Middle frontal gyrus (tissue), 1 donor: Measurements from ENCODE around the gene CTBP2.

ENCODE experiments used
- DNase-seq: peaks from one replicate; pipeline ENCODE4 v3.0.0-alpha.2; 2015; ENCODE audit warnings: low spot score; ENCODE audit errors: extremely low spot score

The CTBP2 gene

DNA sequence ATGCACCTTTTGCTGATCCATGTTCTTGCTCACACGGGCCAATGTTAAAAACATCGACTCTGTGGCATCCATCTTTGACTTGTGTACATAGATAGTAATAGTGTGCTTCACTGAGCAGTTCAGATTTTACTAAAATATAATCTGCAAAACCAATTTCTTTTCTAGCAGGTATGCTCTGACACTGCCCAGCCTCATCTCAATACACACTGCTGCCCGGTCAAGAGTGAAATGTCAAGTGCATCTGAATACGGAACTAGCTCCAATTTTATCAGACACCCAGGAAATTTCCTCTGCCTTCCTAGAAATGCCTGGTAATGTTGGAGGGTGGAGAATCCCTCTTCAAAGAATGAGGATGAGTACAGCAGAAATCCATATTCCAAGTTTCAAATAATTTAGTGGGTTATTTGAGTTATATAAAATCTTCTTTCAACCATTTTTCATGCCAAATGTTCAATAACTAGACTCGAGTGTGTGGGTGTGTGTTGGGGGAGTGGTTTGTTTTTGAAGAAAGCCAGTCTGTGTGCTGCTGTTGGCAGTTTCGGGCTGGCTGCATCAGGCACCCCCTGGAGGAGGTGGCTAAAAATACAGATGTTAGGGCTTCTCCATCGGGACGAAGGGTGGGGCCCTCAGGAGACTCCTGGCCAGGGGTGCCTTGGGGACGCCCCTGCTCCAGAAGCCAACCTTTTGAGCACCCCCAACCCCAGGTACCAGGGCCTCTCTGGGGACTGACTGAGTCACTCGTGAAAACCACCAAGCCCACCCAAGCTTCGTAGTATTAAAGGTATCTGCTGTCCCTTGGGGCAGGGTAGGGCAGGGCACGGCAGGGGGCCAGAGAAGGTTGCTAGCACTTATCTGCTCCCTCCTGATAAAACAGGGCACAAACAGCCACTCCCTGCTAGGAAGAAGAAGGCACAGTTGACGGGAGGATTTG lies 15.4 kb downstream of the CTBP2 start:
- DNase-seq, result no peak

DNA sequence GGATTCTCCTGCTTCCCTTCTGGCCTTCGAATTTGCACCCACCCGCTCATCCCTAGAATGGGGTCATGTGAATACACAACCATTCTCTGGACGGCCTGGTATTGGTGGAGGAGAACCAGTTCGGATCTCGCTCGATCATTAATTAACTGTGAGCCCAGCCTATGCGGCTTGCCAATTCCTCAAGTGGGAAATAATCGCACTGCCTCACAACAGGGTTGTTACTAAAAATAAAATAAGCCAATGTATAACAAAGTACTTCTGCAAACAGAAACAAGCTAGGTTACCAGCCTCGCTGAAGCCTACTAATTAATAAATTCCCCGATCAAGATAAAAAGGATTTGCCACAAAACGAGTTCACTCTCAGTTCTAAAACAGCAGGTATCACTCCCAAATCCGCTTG lies 16.2 kb downstream of the CTBP2 start:
- DNase-seq, result no peak

DNA sequence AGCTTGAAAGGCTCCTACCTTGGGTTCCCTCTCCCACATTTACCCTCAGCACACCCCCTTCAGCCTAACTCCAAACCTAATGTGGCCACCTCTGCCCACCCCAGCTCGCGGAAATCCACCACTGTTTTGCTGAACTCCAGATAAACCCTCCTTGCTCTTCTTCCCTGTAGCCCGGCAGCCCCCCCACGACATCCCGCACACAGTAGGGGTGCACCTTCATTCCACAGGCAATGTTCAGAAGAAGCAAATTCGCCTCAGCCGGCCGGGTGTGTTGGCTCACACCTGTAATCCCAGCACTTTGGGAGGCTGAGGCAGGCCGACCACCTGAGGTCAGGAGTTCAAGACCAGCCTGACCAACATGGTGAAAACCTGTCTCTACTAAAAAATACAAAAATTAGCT lies 17.4 kb downstream of the CTBP2 start:
- DNase-seq, result no peak

DNA sequence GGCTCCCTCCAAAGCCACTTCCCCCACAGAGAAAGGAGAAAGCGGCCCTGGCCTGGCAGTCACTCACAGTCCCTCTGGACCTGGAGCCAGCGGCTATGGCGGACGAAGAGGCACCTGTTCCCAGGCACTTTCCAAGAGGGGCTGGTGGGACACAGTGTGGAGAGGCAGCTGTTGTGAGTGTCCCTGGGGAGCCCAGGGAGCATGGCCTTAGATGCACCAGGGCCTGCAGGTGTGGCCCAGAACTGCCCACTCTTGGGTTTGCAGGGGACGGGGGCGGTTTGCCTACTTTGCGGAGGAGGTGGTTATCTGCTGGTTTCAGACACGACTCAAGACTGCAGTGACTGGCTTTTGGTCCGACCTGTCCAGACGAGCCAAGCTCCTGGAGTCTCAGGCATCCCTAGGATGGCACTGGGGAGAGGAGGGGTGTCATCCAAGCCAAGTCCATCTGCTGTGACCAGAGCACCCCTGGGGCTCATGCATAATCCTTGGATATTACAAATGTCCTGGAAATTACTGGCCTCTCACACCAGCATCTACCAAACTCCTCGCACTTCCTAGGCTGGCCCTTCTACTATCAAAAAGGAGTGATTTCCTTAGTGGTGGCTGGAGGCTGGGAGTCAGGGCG lies 18.4 kb downstream of the CTBP2 start:
- no peak for DNase-seq

DNA sequence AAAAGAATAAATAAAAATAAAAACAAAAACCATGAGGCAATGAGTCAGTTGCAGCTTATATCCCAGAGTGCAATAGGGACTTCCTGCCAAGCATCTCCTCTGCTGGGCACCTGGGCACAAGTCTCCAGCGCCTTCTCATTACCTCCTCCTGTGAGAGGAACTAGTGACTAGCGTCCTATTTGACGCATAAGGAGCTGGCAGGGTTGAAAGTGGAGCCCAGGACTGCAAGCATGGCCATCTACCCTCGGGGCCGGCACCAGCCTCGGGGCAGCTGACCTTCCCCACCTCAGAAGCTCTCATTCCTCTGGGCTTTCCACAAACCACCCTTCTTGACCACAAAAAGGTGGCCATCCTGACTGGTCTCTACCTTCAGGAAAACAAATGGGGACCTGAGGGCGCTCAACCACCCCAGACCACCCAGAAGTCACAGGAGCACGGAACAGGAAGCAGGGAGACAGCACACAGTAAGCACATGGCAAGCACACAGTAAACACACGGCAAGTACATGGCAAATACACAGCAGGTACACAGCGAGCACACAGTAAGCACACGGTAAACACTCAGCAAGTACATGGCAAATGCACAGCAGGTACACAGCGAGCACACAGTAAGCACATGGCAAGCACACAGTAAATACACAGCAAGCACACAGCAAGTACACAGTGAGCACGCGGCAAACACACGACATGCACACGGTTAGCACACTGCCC lies 19.1 kb downstream of the CTBP2 start:
- DNase-seq, result no peak

DNA sequence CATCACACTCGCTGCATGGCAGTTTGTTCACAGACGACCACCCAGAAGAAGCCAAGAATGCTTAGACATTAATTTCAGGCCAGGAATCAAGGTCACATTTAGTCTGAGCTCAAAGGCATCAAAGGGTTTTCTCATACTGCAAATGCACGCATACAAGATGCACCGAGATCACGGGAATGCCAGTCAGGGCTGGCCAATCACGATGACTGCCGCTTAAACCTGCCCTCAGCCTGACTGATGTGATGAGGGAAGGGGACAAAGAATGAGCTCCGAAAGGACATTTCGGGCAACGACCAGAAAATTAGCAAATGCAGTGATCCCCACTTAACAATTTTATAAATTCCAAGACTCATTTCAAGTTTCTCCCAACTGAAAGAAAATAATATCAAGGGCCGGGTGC lies 20.2 kb downstream of the CTBP2 start:
- no peak for DNase-seq

DNA sequence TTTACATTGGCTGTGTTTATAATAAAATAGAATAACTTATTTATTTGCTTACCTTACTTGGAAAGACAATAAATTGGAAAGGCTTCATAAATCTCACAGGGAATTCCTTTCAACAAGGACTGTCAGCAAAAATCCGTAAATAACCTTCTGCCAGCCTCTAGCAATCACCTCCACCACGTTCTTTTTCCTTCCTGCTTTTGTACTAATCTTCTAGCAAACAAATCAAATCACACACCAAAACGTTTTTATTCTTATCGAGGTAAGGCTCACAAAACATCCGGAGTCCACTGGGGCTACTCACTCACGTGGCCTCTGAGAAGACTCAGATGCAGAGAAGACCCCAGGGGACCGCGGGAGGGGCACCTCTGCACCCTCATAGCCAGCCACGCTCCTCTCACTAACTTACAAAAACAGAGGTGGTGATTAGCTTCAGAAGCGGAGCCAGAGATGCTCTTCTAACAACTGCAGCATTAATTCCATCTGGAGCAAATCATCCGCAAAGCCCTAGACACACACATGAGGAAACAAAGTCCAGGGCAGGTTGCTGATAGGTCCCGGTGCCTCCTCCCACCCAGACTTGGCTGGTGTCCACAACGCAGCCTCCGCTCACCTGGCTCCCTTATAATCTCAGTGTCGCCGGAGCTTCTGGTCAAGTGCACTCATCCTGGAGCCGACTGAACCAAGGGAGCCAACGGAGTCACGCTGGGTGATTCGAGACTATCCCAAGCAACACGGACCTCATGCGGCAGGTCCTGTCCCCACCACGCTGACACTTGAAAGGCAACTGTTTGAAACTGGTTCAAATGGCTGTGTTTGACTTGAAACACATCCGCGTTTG lies 22.5 kb downstream of the CTBP2 start:
- no peak for DNase-seq

DNA sequence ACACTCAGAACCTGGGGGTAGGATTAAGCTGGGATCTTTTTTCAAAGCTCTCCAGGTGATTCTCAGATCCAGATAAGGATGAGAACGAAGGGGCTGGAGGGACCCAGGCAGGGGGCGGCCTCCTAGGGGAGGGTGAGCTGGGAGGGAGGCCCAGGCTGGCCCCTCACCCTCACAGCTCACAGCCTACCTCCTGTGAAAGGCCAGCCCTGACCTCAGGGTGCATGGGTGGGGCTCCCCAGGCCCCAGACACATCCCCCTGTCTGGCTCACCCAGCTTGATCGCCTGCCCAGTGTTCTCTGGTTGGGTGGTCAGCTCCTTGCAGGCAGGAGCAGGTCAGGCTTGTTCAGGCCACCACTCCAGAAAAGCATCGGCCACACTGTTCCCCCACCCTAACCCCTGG lies 24.3 kb downstream of the CTBP2 start:
- DNase-seq, result no peak

DNA sequence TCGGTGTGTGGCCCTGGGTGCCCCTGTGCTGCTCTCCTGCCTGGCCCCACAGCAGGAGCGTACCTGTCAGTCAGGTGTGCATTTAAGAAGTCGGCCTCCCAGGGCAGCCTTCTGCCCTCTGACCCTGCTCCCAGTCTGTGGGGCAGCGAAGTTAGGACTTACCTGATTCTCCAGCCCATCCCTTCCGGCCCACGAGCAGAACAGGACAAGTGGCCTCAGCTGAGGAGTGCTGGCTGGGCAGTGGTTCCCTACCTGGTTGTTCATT lies 24.7 kb downstream of the CTBP2 start:
- no peak for DNase-seq

DNA sequence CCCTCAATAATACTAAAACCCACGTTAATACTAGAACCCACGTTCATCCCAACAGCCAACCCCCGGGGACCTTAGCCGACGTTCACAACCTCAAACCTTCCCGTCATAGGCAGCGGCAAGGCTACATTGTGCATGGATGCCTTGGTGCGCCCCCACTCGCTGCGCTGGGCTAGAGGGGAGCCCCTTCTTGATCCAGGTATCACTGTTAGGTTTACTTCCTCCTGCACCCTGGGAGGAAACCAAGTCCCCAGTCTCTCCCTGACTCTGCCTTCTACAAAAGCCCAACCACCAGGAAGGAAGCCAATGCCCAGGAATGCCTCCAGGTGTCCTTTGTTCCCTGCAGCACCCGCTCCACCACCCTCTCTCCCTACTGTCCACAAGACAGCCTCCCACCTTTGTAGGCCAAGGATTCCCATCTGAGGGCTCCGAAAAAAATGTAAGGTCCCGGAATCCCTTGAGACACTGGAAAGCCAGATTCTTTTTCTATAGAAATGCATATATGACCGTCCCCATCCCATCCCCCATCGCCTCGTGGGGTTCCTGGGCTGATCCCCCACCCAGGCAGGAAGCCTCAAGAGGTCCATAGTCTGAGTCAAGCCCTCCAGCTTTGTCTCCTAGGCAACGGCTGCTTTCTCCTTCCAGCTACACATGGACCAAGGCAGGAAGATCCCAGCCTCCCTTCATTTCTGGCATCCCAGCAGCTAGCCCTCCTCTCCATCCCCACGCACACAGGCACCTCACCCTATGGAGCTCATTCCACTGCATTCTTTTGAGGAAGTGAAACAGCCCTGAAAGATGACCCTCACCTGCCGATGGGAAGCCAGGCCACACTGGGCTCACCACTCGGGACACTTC lies 25.2 kb downstream of the CTBP2 start:
- no peak for DNase-seq

DNA sequence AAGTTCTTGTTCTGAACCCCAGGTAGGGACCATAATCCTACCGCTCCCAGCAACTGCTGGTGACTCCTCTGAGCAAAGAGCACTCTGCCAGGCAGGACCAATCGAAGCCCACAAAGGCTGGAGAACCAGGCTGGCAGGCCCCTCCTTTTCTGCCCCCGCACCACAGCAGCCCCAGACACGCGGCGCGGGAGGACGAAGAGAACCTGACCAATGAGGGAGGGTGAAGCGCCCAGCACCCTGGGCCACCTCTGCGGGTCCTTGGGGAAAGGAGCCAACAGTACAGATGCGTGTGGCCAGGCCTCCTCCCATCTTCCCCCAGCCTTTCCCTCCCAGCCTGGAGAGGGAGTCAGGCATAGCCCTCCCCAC lies 25.9 kb downstream of the CTBP2 start:
- no peak for DNase-seq

DNA sequence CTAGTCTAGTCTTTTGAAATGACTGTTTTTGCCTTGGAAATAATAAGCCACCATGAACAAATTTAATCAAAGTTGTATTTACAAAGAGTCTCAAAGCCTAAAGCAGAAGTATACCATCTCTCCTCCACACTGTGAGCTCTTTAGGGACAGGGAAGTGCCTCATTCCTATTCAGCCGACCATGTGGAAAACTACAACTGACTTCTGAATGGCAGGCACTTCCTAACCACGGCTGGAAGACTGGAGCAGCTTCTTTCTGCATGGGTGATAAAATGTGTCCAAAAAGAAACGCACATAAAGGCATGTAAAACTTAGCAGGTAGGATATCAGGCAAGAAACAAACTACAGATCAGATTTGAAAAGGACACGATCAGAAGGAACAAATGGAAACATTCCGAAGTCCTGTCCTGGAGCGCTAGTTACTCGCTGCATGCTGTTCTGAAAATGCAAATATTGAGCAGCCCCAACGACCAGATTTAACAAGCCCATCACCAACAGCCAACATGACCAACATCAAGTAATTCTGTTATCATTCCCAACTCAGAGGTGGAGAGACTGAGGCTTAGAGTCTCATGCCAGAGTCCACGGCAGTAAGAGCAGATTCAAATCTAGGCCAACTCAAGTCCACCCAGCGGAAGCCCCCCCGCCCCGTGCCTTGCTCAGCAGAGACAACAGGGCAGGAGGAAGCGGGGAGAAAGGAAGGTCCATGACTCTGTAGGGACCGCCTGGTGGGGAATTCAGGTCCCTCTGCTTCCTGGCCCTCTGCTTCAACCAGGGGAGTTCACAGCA lies 26.5 kb downstream of the CTBP2 start:
- no peak for DNase-seq

DNA sequence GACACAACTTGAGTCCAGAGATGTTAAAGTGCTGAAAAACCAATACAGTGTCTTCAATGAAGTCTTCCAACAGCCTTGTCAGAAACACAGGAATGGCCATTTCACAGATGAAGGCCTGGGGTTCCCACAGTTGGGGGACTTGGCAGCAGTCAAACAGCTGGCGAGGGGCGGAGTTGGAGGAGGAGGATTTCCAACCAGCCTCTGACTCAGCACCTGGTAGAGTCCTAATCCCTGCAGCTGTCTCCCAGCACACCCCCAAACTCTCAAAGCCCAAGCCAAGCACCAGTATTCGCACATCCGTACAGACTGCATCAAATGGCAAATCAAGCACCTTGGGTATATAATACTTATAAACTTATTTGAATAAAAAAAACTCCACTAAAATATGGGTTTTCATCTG lies 28.0 kb downstream of the CTBP2 start:
- DNase-seq, result no peak

DNA sequence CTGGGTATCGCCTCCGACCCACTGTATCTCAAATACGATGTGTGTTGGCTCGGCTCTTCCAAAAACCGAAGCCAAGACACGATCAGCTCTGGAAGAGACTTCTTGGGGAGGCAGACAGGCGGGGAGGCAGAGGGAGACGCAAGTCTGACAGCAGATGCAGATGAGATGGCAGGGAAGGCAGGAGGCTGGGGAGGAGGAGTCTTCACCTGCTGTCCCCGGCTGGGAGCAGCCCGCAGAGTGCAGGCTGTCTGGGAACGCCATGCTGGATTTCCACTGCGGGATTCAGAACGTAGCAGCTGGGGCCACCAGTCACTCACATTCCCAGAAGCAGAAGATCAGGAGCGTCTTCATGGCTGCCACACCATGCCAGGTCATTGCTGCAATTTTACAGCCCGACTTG lies 29.4 kb downstream of the CTBP2 start:
- no peak for DNase-seq

DNA sequence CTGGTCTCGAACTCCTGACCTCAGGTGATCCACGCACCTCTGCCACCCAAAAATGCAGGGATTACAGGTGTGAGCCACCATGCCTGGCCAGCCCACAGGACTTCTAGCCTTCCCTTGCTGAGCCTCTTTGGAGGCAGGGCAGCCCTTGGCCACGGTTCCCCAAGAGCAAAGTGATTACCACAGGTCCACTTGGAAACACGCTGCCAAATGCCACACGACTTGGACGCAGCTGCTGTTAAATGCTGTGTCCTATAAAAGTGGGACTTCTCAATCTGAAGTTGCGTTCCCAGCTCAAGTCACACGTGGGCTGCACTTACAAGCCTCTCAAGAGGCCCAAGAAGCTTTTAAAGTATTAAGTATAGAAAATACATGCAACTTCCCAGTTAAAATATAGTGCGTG lies 30.1 kb downstream of the CTBP2 start:
- DNase-seq, result no peak

DNA sequence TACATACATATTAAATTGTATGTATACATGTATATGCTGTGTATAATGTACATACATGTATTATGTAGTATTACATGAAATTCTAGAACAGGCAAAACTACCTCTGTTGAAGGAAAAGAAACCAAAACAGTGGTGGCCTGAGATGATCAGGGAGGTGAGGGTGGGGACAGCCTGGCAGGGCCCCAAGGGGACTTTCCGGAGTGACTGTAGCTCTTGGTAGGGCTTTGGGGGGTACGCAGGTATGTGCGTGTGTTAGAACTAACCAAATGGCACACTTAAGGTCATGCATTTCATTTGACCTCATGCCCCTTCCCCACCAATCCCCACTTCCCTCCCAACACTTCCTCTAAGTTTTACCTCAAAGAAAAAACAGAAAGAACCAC lies 31.3 kb downstream of the CTBP2 start:
- DNase-seq, result no peak

DNA sequence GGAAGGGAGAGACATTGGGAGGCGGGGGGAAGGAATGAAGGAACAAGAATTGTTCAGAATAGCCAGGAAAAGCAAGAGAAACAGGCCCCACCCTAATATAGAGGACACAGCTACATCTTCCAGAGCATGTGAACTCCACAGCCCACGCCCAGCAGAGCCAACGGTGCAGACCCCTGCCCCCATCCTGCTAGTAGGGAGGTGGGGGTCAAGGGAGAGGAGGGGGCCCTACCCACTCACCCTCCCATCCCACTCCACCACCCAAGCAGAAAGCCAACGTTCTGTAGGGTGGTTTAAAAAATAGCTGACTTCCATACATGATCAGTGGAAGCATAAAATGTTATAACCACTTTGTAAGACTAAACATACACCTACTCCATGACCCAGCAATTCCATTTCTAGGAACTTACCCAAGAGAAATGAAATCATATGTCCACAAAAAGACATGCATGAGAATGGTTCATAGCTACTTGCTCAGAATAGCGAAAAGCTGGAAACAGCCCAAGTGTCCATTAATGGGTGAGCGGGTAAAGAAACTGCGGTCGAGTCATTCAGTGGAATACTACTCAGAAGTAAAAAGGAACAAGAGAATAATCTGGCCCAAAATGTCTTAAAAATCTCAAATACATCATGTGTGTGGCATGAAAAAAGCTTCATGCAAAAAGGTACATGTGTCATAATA lies 31.8 kb downstream of the CTBP2 start:
- DNase-seq, result no peak

DNA sequence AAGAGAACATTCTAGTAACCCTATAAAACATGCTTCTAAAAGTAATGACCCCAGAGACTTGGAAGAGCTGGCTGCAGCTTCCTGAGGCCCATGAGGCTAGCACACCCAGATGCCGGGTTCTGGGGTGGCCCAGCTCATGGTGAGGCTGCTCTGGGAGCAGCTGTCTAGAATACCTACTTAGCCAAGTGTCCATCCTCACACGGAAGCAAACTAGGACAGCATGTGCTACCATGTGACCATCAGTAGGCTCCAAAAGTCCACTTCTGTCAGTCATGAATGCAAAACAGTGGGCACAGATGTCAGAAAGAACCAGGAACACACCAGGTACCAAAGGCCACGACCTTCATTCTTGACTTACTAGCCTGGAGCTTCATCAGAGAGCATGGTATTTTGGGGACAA lies 32.4 kb downstream of the CTBP2 start:
- DNase-seq, result no peak

DNA sequence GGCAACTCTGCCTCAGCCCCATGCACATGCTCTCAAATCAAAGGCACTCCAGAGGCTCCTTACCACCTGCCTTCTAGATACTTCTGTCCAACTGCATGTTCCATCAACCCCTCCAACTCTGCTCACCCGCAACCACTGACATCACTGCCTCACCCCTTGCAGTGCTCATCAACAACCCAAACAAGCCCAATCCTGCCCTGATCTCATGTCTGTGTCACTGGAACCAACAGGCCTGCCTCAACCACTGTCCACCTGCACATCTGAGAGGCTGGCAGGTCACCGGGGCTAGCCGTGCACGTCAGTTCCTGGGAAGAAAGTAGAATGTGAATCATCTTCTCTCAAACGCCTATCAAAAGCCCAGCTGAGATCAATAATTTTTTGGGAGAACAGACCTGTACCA lies 33.3 kb downstream of the CTBP2 start:
- no peak for DNase-seq
